ENCODE measurements around the gene NRXN3. TPM values are rescaled to one million over a fixed set of nuclear protein-coding genes. Genes with fewer than 3 reads are reported as not detected.

NRXN3 gene
- total and polyA plus RNA-seq, 3 experiments from 2014 or later = not detected

DNA sequence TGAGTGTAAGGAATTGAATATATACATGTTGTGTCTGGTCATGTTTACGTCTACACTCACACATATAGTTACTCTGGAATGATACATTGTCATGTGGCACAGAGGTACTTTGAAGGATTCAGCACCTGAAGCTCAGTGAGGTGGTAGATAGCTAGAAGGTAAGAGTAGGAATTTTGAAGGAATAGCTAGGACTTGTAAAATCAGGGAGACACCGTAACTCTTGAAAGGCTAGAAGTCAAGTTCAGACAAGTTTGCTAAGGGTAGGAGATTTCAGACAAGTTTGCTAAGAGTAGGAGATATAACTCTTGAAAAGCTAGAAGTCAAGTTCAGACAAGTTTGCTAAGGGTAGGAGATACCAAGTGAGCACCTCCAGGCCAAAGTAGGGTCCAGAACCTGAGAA lies 14.0 kb upstream of the NRXN3 start:
- Mint-ChIP-seq H3K36me3 (no peaks in the 10 kb centered on the region), H3K27ac (no peak overlapping the region), H3K27me3 (peaks cover 4 to 8% of the 10 kb centered on the region in 2 donors), H3K9me3 (peaks cover 0 to 2% (median 0%) of the 10 kb centered on the region in 5 donors), H3K4me1 (no peaks in the 10 kb centered on the region), H3K4me3 (no peak overlapping the region)
- ChIA-PET POLR2A (no interaction called here), CTCF (no interaction called here)
- no peaks in the 10 kb centered on the region for H3K4me1 ChIP-seq (ENCODE audit: insufficient read depth, low read length)
- H3K27ac ChIP-seq (ENCODE audit: low read depth, low read length) = no peak overlapping the region
- no peaks in the 10 kb centered on the region for H3K9me3 ChIP-seq (ENCODE audit: low read length)
- no peak for DNase-seq
- H3K4me3 ChIP-seq (ENCODE audit: low read length) = no peak overlapping the region
- no peaks in the 10 kb centered on the region for H3K36me3 ChIP-seq (ENCODE audit: insufficient read depth, low read length)
- no peaks in the 10 kb centered on the region for H3K27me3 ChIP-seq (ENCODE audit: insufficient read depth, low read length, poor library complexity, severe bottlenecking)

DNA sequence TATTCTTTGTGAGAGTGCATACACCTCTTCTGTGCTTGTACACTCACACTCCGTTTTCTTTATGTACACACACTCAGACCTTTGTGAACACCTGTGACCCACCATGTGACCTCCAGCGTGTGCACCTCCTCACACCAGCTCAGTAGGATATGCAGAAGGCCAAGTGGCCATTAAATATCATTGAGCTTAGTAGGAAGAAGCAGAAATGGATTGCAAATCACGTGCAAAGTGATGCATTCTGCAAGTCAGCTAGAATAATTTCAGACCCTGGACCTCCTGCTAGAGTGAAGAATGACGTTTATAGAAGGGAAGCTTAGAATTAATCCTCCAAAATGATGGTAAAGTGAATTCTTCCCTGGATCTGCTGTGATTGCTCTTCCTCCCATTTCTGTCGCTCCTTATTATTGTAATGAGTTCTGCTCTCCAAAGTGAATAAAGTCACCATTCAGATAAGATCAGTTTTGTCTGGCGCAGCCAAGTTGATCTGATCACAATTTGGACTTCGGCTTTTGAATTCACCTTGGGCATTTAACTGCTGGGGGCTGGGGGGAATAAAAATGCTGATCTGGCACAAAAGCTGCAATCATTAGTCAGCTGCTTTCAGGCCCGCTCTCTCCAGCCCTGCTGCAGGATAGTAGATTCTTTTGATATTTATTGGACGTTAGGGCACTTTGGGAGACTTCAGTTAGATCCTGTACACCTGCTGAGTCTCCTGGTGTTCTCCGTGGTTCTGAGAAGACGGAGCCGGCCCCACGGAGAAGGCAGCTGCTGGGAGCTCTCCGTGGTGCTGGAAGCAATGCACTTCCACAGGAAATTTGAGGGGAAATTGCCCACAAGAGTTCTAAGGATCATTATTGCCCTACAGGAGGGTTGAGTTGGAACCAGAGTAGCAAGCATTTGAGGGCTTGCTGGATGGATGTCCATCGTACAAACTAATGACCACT lies 12.4 kb upstream of the NRXN3 start:
- DNase-seq = no peak
- ChIA-PET CTCF (no interaction called here), POLR2A (no interaction called here)
- Mint-ChIP-seq H3K27me3 (peaks cover 7 to 14% of the 10 kb centered on the region in 2 donors), H3K4me3 (no peak overlapping the region), H3K4me1 (no peaks in the 10 kb centered on the region), H3K36me3 (no peaks in the 10 kb centered on the region), H3K9me3 (peaks cover 0 to 2% (median 0%) of the 10 kb centered on the region in 5 donors), H3K27ac (no peak overlapping the region)
- Histone ChIP-seq H3K4me1 (ENCODE audit: insufficient read depth, low read length) (no peaks in the 10 kb centered on the region), H3K9me3 (ENCODE audit: low read length) (no peaks in the 10 kb centered on the region), H3K36me3 (ENCODE audit: insufficient read depth, low read length) (no peaks in the 10 kb centered on the region), H3K4me3 (ENCODE audit: low read length) (no peak overlapping the region), H3K27me3 (ENCODE audit: insufficient read depth, low read length, poor library complexity, severe bottlenecking) (no peaks in the 10 kb centered on the region), H3K27ac (ENCODE audit: low read depth, low read length) (no peak overlapping the region)

DNA sequence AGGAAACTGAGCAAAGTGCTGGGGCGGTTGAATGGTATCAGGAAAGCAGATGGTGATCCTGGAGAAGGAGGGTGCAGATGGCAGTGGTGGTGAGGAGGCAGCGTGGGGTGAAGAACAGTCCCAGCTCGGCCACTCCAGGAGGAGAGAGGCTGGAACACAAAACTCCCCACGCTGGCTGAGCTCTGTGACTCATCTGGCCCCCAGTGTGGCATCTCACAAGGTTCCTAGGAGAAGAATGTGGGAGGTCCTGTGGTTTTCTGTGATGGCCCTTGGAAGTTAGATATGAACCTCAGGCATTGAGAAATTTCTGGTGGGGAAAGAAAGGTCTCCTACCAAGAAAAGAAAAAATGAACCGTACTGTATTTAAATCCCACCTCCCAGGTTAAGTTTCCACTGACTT lies 8.0 kb upstream of the NRXN3 start:
- ChIA-PET CTCF (no interaction called here), POLR2A (no interaction called here)
- Mint-ChIP-seq H3K4me3 (no peak overlapping the region), H3K36me3 (no peaks in the 10 kb centered on the region), H3K27me3 (peaks cover 8 to 25% of the 10 kb centered on the region in 2 donors), H3K9me3 (peaks cover 0 to 4% (median 0%) of the 10 kb centered on the region in 5 donors), H3K4me1 (no peaks in the 10 kb centered on the region), H3K27ac (no peak overlapping the region)
- H3K4me3 ChIP-seq (ENCODE audit: low read length) = no peak overlapping the region
- no peaks in the 10 kb centered on the region for H3K36me3 ChIP-seq (ENCODE audit: insufficient read depth, low read length)
- no peaks in the 10 kb centered on the region for H3K9me3 ChIP-seq (ENCODE audit: low read length)
- DNase-seq = no peak
- no peak overlapping the region for H3K27ac ChIP-seq (ENCODE audit: low read depth, low read length)
- H3K27me3 ChIP-seq (ENCODE audit: insufficient read depth, low read length, poor library complexity, severe bottlenecking) = no peaks in the 10 kb centered on the region
- no peaks in the 10 kb centered on the region for H3K4me1 ChIP-seq (ENCODE audit: insufficient read depth, low read length)

DNA sequence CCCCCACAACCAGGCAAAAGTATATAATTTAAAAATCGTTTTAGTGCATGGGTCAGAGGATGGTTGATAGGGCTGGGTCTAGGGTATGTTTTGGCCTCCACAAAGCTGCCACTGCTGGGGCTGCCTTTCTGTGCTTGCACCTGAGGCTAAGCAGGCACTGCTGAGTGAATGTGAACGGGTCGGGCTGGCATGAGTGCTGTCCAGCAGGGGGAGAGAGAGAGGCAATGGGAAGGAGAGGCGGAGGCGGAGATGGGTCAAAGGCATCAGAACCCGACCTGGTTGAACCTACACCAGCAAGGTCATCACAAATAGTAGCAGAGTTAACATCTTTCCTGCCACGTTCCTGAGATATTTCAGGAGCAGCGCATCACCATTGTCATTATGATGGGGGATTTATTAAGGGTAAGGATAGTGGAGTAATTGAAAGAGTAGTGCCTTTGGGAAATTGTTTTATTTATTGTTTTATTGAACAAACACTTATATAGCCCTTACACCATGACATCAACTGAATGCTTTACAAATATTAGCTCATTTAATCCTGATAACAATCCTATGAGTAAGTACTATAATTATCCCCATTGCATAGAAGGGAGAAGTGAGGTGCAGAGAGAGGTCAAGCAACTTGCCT lies 5.8 kb upstream of the NRXN3 start:
- ChIA-PET CTCF (no interaction called here), POLR2A (no interaction called here)
- Histone ChIP-seq H3K27ac (ENCODE audit: low read depth, low read length) (no peak overlapping the region), H3K4me1 (ENCODE audit: insufficient read depth, low read length) (no peaks in the 10 kb centered on the region), H3K36me3 (ENCODE audit: insufficient read depth, low read length) (no peaks in the 10 kb centered on the region), H3K4me3 (ENCODE audit: low read length) (no peak overlapping the region), H3K27me3 (ENCODE audit: insufficient read depth, low read length, poor library complexity, severe bottlenecking) (no peaks in the 10 kb centered on the region), H3K9me3 (ENCODE audit: low read length) (no peaks in the 10 kb centered on the region)
- H3K27ac Mint-ChIP-seq = no peak overlapping the region
- H3K4me3 Mint-ChIP-seq = no peak overlapping the region
- peaks cover 0 to 4% (median 0%) of the 10 kb centered on the region in 5 donors for H3K9me3 Mint-ChIP-seq
- no peak for DNase-seq
- no peaks in the 10 kb centered on the region for H3K4me1 Mint-ChIP-seq
- H3K27me3 Mint-ChIP-seq = peaks cover 8 to 29% of the 10 kb centered on the region in 2 donors
- H3K36me3 Mint-ChIP-seq = no peaks in the 10 kb centered on the region

DNA sequence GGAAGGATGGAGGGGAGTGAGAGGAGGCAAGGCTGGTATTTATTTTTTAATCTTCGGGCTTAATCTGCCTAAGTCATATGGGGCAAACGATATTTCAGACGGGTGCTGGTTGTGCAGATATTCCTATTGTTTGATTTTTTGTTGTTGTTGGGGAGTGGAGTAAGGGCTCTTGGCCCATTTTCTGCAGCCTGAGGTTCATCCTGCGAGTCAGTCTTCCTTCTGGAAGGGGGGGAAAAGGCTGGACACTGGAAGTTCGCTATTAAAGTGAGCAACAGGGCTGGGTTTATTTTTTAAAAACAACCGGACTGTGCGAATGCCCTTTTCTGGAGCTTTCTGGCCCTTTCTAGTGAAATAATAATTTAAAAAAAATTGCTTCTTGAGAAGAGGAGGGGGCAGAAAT lies 2.3 kb downstream of the NRXN3 start:
- no peak for DNase-seq
- H3K9me3 ChIP-seq (ENCODE audit: low read length) = no peaks in the 10 kb centered on the region
- H3K27me3 ChIP-seq (ENCODE audit: insufficient read depth, low read length, poor library complexity, severe bottlenecking) = no peaks in the 10 kb centered on the region
- no peaks in the 10 kb centered on the region for H3K4me1 Mint-ChIP-seq
- H3K27ac ChIP-seq (ENCODE audit: low read depth, low read length) = no peak overlapping the region
- H3K36me3 Mint-ChIP-seq = no peaks in the 10 kb centered on the region
- ChIA-PET POLR2A (no interaction called here), CTCF (no interaction called here)
- no peak overlapping the region for H3K4me3 ChIP-seq (ENCODE audit: low read length)
- H3K4me1 ChIP-seq (ENCODE audit: insufficient read depth, low read length) = no peaks in the 10 kb centered on the region
- H3K27ac Mint-ChIP-seq = no peak overlapping the region
- H3K27me3 Mint-ChIP-seq = peaks cover 2 to 7% of the 10 kb centered on the region in 2 donors
- no peak overlapping the region for H3K4me3 Mint-ChIP-seq
- H3K36me3 ChIP-seq (ENCODE audit: insufficient read depth, low read length) = no peaks in the 10 kb centered on the region
- H3K9me3 Mint-ChIP-seq = peaks cover 0 to 10% (median 4%) of the 10 kb centered on the region in 5 donors

DNA sequence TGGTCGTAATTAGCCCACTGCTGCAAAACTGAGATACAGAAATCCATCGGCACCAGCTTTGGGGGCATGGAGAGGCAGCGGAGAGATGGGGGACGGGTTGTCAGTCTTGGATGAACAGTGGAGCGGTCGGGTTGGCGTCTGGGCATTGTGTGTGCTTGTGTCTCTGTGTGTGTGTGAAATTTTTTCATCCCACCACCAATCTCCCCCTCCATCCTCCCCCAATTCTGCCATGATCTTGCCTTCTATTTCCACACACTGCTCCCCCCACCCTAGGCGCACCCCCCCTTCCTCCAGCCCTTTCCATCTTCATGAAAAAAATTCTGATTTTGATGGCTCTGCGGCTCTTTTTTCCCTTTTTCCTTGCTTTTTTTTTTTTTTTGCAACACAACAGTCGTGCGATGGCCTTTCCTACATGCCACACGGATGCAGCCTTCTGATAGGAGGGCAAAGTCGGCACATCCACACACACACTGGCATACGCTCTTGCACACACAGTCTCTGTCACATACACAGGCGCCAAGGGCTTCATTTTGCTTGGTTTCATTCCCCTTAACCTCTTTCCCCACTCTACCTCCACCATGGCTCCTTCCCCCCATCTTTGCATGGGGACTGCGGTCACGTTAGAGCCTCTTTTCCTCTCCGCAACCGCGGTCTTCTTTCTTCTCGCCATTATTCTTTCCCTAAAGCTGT lies 3.3 kb downstream of the NRXN3 start:
- peaks cover 0 to 10% (median 4%) of the 10 kb centered on the region in 5 donors for H3K9me3 Mint-ChIP-seq
- Histone ChIP-seq H3K36me3 (ENCODE audit: insufficient read depth, low read length) (no peaks in the 10 kb centered on the region), H3K27ac (ENCODE audit: low read depth, low read length) (no peak overlapping the region), H3K27me3 (ENCODE audit: insufficient read depth, low read length, poor library complexity, severe bottlenecking) (no peaks in the 10 kb centered on the region), H3K4me1 (ENCODE audit: insufficient read depth, low read length) (no peaks in the 10 kb centered on the region), H3K4me3 (ENCODE audit: low read length) (no peak overlapping the region), H3K9me3 (ENCODE audit: low read length) (no peaks in the 10 kb centered on the region)
- no peaks in the 10 kb centered on the region for H3K36me3 Mint-ChIP-seq
- ChIA-PET CTCF (no interaction called here), POLR2A (no interaction called here)
- no peak overlapping the region for H3K4me3 Mint-ChIP-seq
- H3K4me1 Mint-ChIP-seq = no peaks in the 10 kb centered on the region
- H3K27ac Mint-ChIP-seq = no peak overlapping the region
- no peak for DNase-seq
- H3K27me3 Mint-ChIP-seq = peaks cover 2 to 5% of the 10 kb centered on the region in 2 donors

DNA sequence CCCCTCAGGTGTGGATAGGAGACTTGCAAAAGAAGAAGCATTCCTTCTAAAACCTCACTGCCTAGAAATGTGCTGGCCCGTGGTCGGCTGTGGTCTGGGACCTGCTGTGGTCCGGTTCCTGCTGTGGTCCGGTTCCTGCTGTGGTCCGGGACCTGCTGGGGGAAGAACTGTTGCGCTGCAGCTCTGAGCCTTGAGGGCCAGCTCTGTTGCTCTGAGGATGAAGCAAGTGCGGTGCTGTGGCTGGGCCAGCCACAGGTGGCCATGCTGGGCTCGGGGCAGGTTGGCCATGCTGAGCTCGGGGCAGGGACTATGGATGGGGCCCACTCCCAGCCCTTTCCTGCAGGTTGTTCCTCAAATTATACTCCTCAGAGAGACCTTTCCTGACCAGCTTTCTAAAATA lies 5.2 kb downstream of the NRXN3 start:
- CTCF ChIA-PET = no interaction called here
- H3K4me1 Mint-ChIP-seq = no peaks in the 10 kb centered on the region
- peaks cover 0 to 10% (median 2%) of the 10 kb centered on the region in 5 donors for H3K9me3 Mint-ChIP-seq
- Histone ChIP-seq H3K9me3 (ENCODE audit: low read length) (no peaks in the 10 kb centered on the region), H3K36me3 (ENCODE audit: insufficient read depth, low read length) (no peaks in the 10 kb centered on the region), H3K27ac (ENCODE audit: low read depth, low read length) (no peak overlapping the region), H3K4me3 (ENCODE audit: low read length) (no peak overlapping the region), H3K27me3 (ENCODE audit: insufficient read depth, low read length, poor library complexity, severe bottlenecking) (no peaks in the 10 kb centered on the region), H3K4me1 (ENCODE audit: insufficient read depth, low read length) (no peaks in the 10 kb centered on the region)
- POLR2A ChIA-PET = no interaction called here
- H3K27ac Mint-ChIP-seq = no peak overlapping the region
- no peak overlapping the region for H3K4me3 Mint-ChIP-seq
- no peak for DNase-seq
- H3K27me3 Mint-ChIP-seq = peaks cover 2 to 3% of the 10 kb centered on the region in 2 donors
- no peaks in the 10 kb centered on the region for H3K36me3 Mint-ChIP-seq

DNA sequence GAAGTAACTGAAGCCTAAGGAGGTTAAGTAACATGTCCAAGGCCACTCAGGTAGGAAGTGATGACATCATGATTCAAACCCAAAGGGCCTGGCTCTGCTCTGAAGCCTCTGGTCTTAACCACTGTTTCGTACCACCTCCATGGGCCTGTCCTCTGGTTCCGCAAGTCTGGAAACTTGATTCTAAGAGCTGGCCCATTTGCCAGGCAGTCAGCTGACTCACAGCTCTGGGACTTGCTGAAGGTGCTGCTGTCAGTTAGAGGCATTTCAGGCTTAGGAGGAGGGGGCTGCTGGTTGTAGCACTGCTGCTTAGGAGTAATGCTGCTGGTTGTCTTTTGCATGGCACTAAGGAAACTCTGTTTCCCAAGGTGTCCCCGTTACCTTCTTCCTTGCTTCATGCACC lies 7.9 kb downstream of the NRXN3 start:
- Mint-ChIP-seq H3K4me1 (no peaks in the 10 kb centered on the region), H3K9me3 (peaks cover 0 to 7% (median under 1%) of the 10 kb centered on the region in 5 donors), H3K4me3 (no peak overlapping the region), H3K27ac (no peak overlapping the region), H3K36me3 (no peaks in the 10 kb centered on the region), H3K27me3 (peaks cover 0 to 2% of the 10 kb centered on the region in 2 donors)
- Histone ChIP-seq H3K9me3 (ENCODE audit: low read length) (no peaks in the 10 kb centered on the region), H3K36me3 (ENCODE audit: insufficient read depth, low read length) (no peaks in the 10 kb centered on the region), H3K27ac (ENCODE audit: low read depth, low read length) (no peak overlapping the region), H3K4me3 (ENCODE audit: low read length) (no peak overlapping the region), H3K4me1 (ENCODE audit: insufficient read depth, low read length) (no peaks in the 10 kb centered on the region), H3K27me3 (ENCODE audit: insufficient read depth, low read length, poor library complexity, severe bottlenecking) (no peaks in the 10 kb centered on the region)
- no peak for DNase-seq
- CTCF ChIA-PET = no interaction called here
- POLR2A ChIA-PET = no interaction called here

All from CD8-positive, alpha-beta memory T cell (primary cell).